ENCODE data around the gene MLLT3. TPM values are rescaled to one million over a fixed set of nuclear protein-coding genes. Genes with fewer than 3 reads are reported as not detected.

The MLLT3 gene
- total and polyA plus RNA-seq, 10 donors, result 2.8 to 15.2 (median 10.6) TPM

- peaks cover 0 to 5% (median 0%) of the 10 kb centered on the region in 6 donors for H3K4me1 ChIP-seq
- no peak overlapping the region for H3K27ac ChIP-seq
- TF ChIP-seq POLR2A (IDR thresholded peaks at IDR 0.05) (no peak), POLR2AphosphoS5 (IDR thresholded peaks at IDR 0.05) (no peak)
- TF ChIP-seq, protein P1, sequence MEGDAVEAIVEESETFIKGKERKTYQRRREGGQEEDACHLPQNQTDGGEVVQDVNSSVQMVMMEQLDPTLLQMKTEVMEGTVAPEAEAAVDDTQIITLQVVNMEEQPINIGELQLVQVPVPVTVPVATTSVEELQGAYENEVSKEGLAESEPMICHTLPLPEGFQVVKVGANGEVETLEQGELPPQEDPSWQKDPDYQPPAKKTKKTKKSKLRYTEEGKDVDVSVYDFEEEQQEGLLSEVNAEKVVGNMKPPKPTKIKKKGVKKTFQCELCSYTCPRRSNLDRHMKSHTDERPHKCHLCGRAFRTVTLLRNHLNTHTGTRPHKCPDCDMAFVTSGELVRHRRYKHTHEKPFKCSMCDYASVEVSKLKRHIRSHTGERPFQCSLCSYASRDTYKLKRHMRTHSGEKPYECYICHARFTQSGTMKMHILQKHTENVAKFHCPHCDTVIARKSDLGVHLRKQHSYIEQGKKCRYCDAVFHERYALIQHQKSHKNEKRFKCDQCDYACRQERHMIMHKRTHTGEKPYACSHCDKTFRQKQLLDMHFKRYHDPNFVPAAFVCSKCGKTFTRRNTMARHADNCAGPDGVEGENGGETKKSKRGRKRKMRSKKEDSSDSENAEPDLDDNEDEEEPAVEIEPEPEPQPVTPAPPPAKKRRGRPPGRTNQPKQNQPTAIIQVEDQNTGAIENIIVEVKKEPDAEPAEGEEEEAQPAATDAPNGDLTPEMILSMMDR (IDR thresholded peaks at IDR 0.05 in 8 of 11, conservative IDR thresholded peaks at IDR 0.05 in 3 of 11), result no peak
- no peaks in the 10 kb centered on the region for H3K9me3 ChIP-seq
- intact Hi-C loops (cut with DNase I; ENCODE audit: low total_unique reads), result no loop called here
- H3K36me3 ChIP-seq, result no peaks in the 10 kb centered on the region
- no peaks in the 10 kb centered on the region for H3K27me3 ChIP-seq (replicated peaks in 1 of 7)
- 91 to 96% (median 93%) methylated on average over 2 of the region's 2 CpGs for WGBS, 5 donors
- no peak overlapping the region for H3K4me3 ChIP-seq
- DNase-seq, result no peak
Measured at GRCh38 chr9:20500101-20500500, 122.2 kb downstream of the MLLT3 start.

- intact Hi-C loops (cut with DNase I; ENCODE audit: low total_unique reads), result no loop called here
- Histone ChIP-seq H3K4me1 (peaks cover 0 to 5% (median 0%) of the 10 kb centered on the region in 6 donors), H3K36me3 (no peaks in the 10 kb centered on the region), H3K4me3 (no peak overlapping the region), H3K9me3 (no peaks in the 10 kb centered on the region), H3K27me3 (replicated peaks in 1 of 7) (no peaks in the 10 kb centered on the region), H3K27ac (no peak overlapping the region)
- TF ChIP-seq, protein P1 (IDR thresholded peaks at IDR 0.05 in 8 of 11, conservative IDR thresholded peaks at IDR 0.05 in 3 of 11), result no peak
- TF ChIP-seq POLR2A (IDR thresholded peaks at IDR 0.05), result no peak
- no peak for TF ChIP-seq POLR2AphosphoS5 (IDR thresholded peaks at IDR 0.05)
- no peak for DNase-seq
Measured at GRCh38 chr9:20499013-20499412, 123.3 kb downstream of the MLLT3 start.

DNA sequence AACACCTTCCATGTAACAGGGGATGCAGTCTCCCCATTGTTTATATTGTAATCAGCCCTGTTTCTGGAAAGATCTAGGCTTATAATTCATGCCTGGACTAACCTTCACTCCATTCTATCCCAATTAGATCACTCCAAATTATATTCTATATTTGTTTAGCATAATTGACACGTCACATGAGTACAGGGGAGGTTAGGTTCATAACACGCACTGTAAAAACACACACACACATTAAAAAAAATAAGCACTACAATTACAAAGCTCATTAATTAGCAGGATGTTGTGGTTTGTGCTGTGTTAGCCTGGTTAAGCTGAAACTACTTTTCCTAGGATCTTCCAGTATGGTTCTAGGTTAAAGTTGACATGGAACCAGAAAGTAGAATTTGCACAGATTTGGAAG lies 126.0 kb downstream of the MLLT3 start:
- no peak overlapping the region for H3K4me3 ChIP-seq

DNA sequence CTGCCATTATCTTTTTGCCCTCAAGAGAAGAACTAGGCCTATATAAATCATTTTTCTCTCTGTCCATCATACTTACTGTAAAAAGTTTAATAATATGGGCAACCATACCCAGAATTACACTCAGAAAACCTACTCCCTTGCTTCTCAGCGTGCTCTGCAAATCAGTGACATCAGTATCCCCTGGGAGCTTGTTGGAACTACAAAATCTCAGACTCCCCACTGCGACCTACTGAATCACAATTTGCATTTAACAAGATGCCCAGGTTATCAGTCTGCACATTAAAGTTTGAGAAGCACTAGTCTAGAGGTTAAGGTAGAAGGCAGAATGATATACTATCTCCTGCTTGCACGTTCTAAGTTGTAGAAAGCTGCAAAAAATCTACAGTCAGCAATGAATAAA lies 127.2 kb downstream of the MLLT3 start:
- 82 to 91% (median 86%) methylated on average over 3 of the region's 3 CpGs for WGBS, 5 donors
- peaks cover 0 to 8% (median 0%) of the 10 kb centered on the region in 6 donors for H3K4me1 ChIP-seq
- no peak overlapping the region for H3K27ac ChIP-seq
- no peaks in the 10 kb centered on the region for H3K9me3 ChIP-seq
- H3K27me3 ChIP-seq (replicated peaks in 1 of 7), result no peaks in the 10 kb centered on the region
- TF ChIP-seq POLR2A (IDR thresholded peaks at IDR 0.05) (no peak), POLR2AphosphoS5 (IDR thresholded peaks at IDR 0.05) (no peak)
- TF ChIP-seq, protein P1 (IDR thresholded peaks at IDR 0.05 in 8 of 11, conservative IDR thresholded peaks at IDR 0.05 in 3 of 11), result no peak
- intact Hi-C loops (cut with DNase I; ENCODE audit: low total_unique reads), result no loop called here
- no peaks in the 10 kb centered on the region for H3K36me3 ChIP-seq
- no peak for DNase-seq
- H3K4me3 ChIP-seq, result no peak overlapping the region

More for the DNA sequence above, 126.0 kb downstream of the MLLT3 start:
- WGBS, 5 donors, result 77 to 94% (median 82%) methylated on average over 2 of the region's 2 CpGs
- Histone ChIP-seq H3K36me3 (no peaks in the 10 kb centered on the region), H3K27ac (no peak overlapping the region), H3K9me3 (no peaks in the 10 kb centered on the region), H3K27me3 (replicated peaks in 1 of 7) (no peaks in the 10 kb centered on the region), H3K4me1 (peaks cover 0 to 5% (median 0%) of the 10 kb centered on the region in 6 donors)
- DNase-seq, result no peak
- TF ChIP-seq, protein P1 (IDR thresholded peaks at IDR 0.05 in 8 of 11, conservative IDR thresholded peaks at IDR 0.05 in 3 of 11), result no peak
- no peak for TF ChIP-seq POLR2A (IDR thresholded peaks at IDR 0.05)
- TF ChIP-seq POLR2AphosphoS5 (IDR thresholded peaks at IDR 0.05), result no peak
- intact Hi-C loops (cut with DNase I; ENCODE audit: low total_unique reads), result no loop called here

Data from spleen (tissue), 11 donors.